Endodermal cell (in vitro differentiated cells): ENCODE data around the gene TMA16. TPM values are rescaled to one million over a fixed set of nuclear protein-coding genes. Genes with fewer than 3 reads are reported as not detected.
A peak's percentile ranks its signal among the peaks of the same experiment; 100 is the strongest.

ENCODE experiments used
- DNase-seq: peaks from one replicate; pipeline ENCODE4 v3.0.0-alpha.2; 2017
- H3K27ac ChIP-seq: 2 replicates; pipeline ENCODE4 v1.5.1; 2013; ENCODE audit warnings: mild to moderate bottlenecking, low read depth, low read length, moderate library complexity
- H3K27me3 ChIP-seq: 2 replicates; pipeline ENCODE4 v1.6.1; 2013; ENCODE audit warnings: mild to moderate bottlenecking, low read length, moderate library complexity; ENCODE audit not compliant: insufficient read depth, control insufficient read depth, poor library complexity, severe bottlenecking
- H3K36me3 ChIP-seq: 2 replicates; pipeline ENCODE4 v1.7.0; 2013; ENCODE audit warnings: mild to moderate bottlenecking, low read length, moderate library complexity; ENCODE audit not compliant: control insufficient read depth, insufficient read depth
- H3K4me1 ChIP-seq: one replicate; pipeline ENCODE4 v1.7.0; 2013; ENCODE audit warnings: low read length; ENCODE audit not compliant: control insufficient read depth, insufficient read depth
- H3K4me3 ChIP-seq: 2 replicates; pipeline ENCODE4 v1.5.1; 2013; ENCODE audit warnings: mild to moderate bottlenecking, low read length, moderate library complexity
- H3K9ac ChIP-seq: 2 replicates; pipeline ENCODE4 v1.6.1; 2013; ENCODE audit warnings: mild to moderate bottlenecking, low read length, moderate library complexity; ENCODE audit not compliant: poor library complexity, severe bottlenecking; ENCODE audit errors: extremely low read depth
- H3K9me3 ChIP-seq: 2 replicates; pipeline ENCODE4 v1.6.1; 2013; ENCODE audit warnings: mild to moderate bottlenecking, low read length, moderate library complexity; ENCODE audit not compliant: control insufficient read depth
- H3K27ac Mint-ChIP-seq: 2 replicates; pipeline ENCODE4 v1.8.0; 2020; ENCODE audit warnings: mixed read lengths
- H3K27me3 Mint-ChIP-seq: 2 replicates; pipeline ENCODE4 v1.8.0; 2021; ENCODE audit warnings: mild to moderate bottlenecking, mixed read lengths; ENCODE audit not compliant: insufficient read depth
- H3K36me3 Mint-ChIP-seq: 2 replicates; pipeline ENCODE4 v1.8.0; 2020; ENCODE audit warnings: low read depth, mixed read lengths
- H3K4me1 Mint-ChIP-seq: 2 replicates; pipeline ENCODE4 v1.8.0; 2020; ENCODE audit warnings: mixed read lengths
- H3K4me3 Mint-ChIP-seq: 2 replicates; pipeline ENCODE4 v1.8.0; 2020; ENCODE audit warnings: mild to moderate bottlenecking, moderate library complexity, mixed read lengths
- H3K9me3 Mint-ChIP-seq: 2 replicates; pipeline ENCODE4 v1.8.0; 2020; ENCODE audit warnings: mild to moderate bottlenecking, mixed read lengths
- CTCF ChIP-seq: fragments of 200-600 bp; sonication (generic); conservative IDR thresholded peaks from 2 replicates; pipeline ENCODE4 v1.5.0; 2021; ENCODE audit warnings: antibody characterized with exemption, mild to moderate bottlenecking
- WGBS, 2 experiments: methylation state at CpG; one replicate each; pipeline versions ENCODE4 v1.1.5 to v1.1.7; 2013; ENCODE audit warnings: missing lambda C conversion rate in 2 of 2, mixed read lengths in 1 of 2; ENCODE audit not compliant: insufficient coverage in 1 of 2, insufficient read length in 1 of 2; 5-methylcytosine and 5-hydroxymethylcytosine counted together
- total RNA-seq, 2 donors: library from RNA; stranded (reverse); fragmentation: NEBNext Ultra II Directional in 1 of 2; extraction: Animal tissue kit (Norgen Biotek cat#: 25700) in 1 of 2; gene quantifications; 2 replicates in 1 of 2; 3 replicates in 1 of 2; pipeline ENCODE4 v1.2.1, GENCODE V29; 2021

Gene TMA16
- total RNA-seq, 2 donors from 2014 or later = 54.7 to 68.8 TPM

DNA sequence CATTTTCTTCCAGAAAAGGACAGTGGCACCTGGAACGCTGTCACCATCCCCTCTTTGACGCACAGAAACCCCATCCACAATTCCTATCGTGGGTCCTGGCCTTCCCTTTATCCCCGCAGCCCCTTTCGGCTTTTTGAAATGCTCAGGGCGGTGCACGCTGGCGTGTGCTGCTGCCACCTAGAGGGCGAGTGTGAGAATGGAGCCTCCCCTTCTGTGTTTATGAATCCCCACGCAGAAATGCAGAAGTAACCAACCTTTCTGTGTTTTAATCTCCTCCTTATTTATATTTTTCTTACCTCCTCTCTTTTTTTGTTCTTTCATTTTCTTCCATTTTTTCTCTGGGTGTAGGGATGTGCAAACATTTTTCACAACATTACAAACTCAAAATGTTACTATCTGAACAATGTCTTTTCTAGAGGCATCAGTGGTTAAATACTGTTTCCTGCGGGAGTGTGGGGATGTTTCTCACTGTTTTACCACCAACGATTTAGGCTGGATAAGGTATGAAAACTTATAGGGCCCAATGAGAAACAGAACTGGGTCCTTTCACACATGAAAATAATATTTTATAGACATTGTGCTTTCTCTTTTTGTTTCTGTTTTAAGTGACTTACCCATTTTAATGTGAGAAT, 50.0 kb downstream of the TMA16 start:
- Histone ChIP-seq H3K27ac (no peak overlapping the region), H3K27me3 (no peaks in the 10 kb centered on the region), H3K4me3 (no peak overlapping the region), H3K36me3 (no peaks in the 10 kb centered on the region), H3K9ac (no peak overlapping the region), H3K9me3 (no peaks in the 10 kb centered on the region), H3K4me1 (no peaks in the 10 kb centered on the region)
- no peaks in the 10 kb centered on the region for H3K4me1 Mint-ChIP-seq
- H3K27ac Mint-ChIP-seq = no peak overlapping the region
- 16 to 52% methylated on average over 2 to 12 of the region's 12 CpGs for WGBS, 2 experiments
- no peaks in the 10 kb centered on the region for H3K36me3 Mint-ChIP-seq
- TF ChIP-seq CTCF = peak; percentile 97
- no peak overlapping the region for H3K4me3 Mint-ChIP-seq
- H3K9me3 Mint-ChIP-seq = no peaks in the 10 kb centered on the region
- H3K27me3 Mint-ChIP-seq = no peaks in the 10 kb centered on the region
- DNase-seq = peak; percentile 82

- no peaks in the 10 kb centered on the region for H3K27me3 Mint-ChIP-seq
- H3K27ac Mint-ChIP-seq = no peak overlapping the region
- DNase-seq = no peak
- peak; percentile 85 for TF ChIP-seq CTCF
- H3K36me3 ChIP-seq = no peaks in the 10 kb centered on the region
- H3K4me3 Mint-ChIP-seq = no peak overlapping the region
- no peaks in the 10 kb centered on the region for H3K9me3 Mint-ChIP-seq
- peaks cover 1% of the 10 kb centered on the region for H3K4me1 Mint-ChIP-seq
- H3K4me1 ChIP-seq = no peaks in the 10 kb centered on the region
- 52 to 61% methylated on average over 3 to 10 of the region's 10 CpGs for WGBS, 2 experiments
- H3K9me3 ChIP-seq = no peaks in the 10 kb centered on the region
- H3K27ac ChIP-seq = no peak overlapping the region
- no peak overlapping the region for H3K9ac ChIP-seq
- no peaks in the 10 kb centered on the region for H3K27me3 ChIP-seq
- no peak overlapping the region for H3K4me3 ChIP-seq
- no peaks in the 10 kb centered on the region for H3K36me3 Mint-ChIP-seq
Measured at GRCh38 chr4:163548481-163549243, 54.2 kb downstream of the TMA16 start.

GRCh38 chr4:163550869-163551267, 56.4 kb downstream of the TMA16 start:
- Mint-ChIP-seq H3K4me1 (peaks cover 5% of the 10 kb centered on the region), H3K9me3 (no peaks in the 10 kb centered on the region), H3K4me3 (no peak overlapping the region), H3K36me3 (no peaks in the 10 kb centered on the region), H3K27me3 (no peaks in the 10 kb centered on the region), H3K27ac (no peak overlapping the region)
- no peaks in the 10 kb centered on the region for H3K4me1 ChIP-seq
- H3K9me3 ChIP-seq = no peaks in the 10 kb centered on the region
- no peak overlapping the region for H3K27ac ChIP-seq
- no peak for TF ChIP-seq CTCF
- H3K9ac ChIP-seq = no peak overlapping the region
- no peak overlapping the region for H3K4me3 ChIP-seq
- no peaks in the 10 kb centered on the region for H3K27me3 ChIP-seq
- no peak for DNase-seq
- no peaks in the 10 kb centered on the region for H3K36me3 ChIP-seq
- 86 to 89% methylated on average over 3 to 6 of the region's 6 CpGs for WGBS, 2 experiments
